ENCODE results near the gene MEIOSIN. TPM values are rescaled to one million over a fixed set of nuclear protein-coding genes. Genes with fewer than 3 reads are reported as not detected.

The MEIOSIN gene
- total RNA-seq, 2 experiments from 2014 or later = not detected

- Mint-ChIP-seq H3K4me3 (no peak overlapping the region), H3K27me3 (no peaks in the 10 kb centered on the region), H3K36me3 (ENCODE audit: low read depth) (peaks cover 17% of the 10 kb centered on the region), H3K9me3 (ENCODE audit: low read depth) (no peaks in the 10 kb centered on the region), H3K4me1 (peaks cover 17% of the 10 kb centered on the region), H3K27ac (no peak overlapping the region)
- POLR2A ChIA-PET = interaction anchor here (0.6 kb wide), 1 partner anchor 108 kb away, joined by 3 read pairs; no protein-coding TSS in a partner anchor
- DNase-seq = no peak
- CTCF ChIA-PET = interaction anchor here (0.6 to 1.6 kb wide), 7 partner anchors 18 to 1040 kb away, joined by 3 to 7 read pairs (median 3); partner anchors contain the start of genes FBXO46, QPCTL and SNRPD2
- no peak for ATAC-seq
- intact Hi-C loops (cut with DNase I, micrococcal nuclease) = no loop called here
These were observed 22.7 kb upstream of the MEIOSIN start for GRCh38 chr19:45710356-45711130.

DNA sequence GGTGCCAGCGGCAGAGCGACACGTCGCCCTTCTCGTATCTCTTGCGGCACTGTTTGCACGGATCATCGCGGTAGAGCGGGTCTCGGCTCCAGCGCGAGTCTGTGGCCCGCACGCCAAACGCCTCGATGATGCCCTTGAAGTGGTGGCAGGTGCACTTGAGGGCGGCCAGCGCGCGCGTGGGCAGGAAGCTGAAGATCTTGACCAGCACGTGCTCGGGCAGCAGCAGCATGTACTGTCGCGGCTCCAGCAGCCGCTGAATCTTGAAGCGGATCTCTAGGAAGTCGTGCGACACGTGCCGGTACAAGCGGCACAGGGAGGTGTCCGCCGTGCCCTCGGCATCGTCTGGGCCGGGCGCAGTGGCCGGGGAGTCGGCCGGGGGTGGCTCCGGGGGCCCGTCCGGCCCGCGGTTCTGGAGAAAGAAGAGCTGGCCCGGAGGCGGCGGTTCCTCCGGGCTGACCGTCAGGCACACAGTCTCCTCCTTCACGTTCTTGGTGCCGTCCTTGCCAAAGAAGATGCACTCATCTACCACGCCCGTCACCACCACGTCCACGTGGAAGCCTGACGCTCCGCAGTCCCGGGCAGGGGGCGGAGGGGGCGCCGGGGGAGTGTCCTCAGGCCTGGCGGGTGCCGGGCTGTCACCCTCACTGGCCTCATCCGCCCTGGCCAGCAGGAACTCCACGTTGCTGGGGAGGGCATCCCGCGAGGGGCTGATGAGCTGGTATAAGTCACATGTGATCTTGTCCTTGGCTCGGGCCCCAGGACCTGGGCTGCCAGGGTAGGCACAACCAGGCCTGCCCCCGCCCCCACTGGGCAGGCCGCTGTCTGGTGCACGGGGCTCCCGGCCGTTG, 21.2 kb upstream of the MEIOSIN start:
- no peak for DNase-seq
- Mint-ChIP-seq H3K36me3 (ENCODE audit: low read depth) (peaks cover 18% of the 10 kb centered on the region), H3K4me1 (peaks cover 27% of the 10 kb centered on the region), H3K27me3 (no peaks in the 10 kb centered on the region), H3K4me3 (no peak overlapping the region), H3K9me3 (ENCODE audit: low read depth) (no peaks in the 10 kb centered on the region), H3K27ac (no peak overlapping the region)
- no peak for ATAC-seq
- ChIA-PET POLR2A (interaction anchor here (0.6 kb wide), 1 partner anchor 11 kb away, joined by 4 read pairs; no protein-coding TSS in a partner anchor), CTCF (no interaction called here)
- intact Hi-C loops (cut with DNase I, micrococcal nuclease) = loop anchor here in 1 of 2 experiments (2.0 kb wide), 1 partner anchor 13 kb away; no protein-coding TSS in a partner anchor

GRCh38 chr19:45712699-45713067, 20.6 kb upstream of the MEIOSIN start:
- Mint-ChIP-seq H3K27ac (no peak overlapping the region), H3K27me3 (no peaks in the 10 kb centered on the region), H3K36me3 (ENCODE audit: low read depth) (peaks cover 18% of the 10 kb centered on the region), H3K4me3 (no peak overlapping the region), H3K9me3 (ENCODE audit: low read depth) (no peaks in the 10 kb centered on the region), H3K4me1 (peaks cover 31% of the 10 kb centered on the region)
- ATAC-seq (no peak), DNase-seq (no peak)
- ChIA-PET CTCF (no interaction called here), POLR2A (interaction anchor here (0.6 kb wide), 1 partner anchor 11 kb away, joined by 4 read pairs; no protein-coding TSS in a partner anchor)
- intact Hi-C loops (cut with DNase I, micrococcal nuclease) = loop anchor here in 1 of 2 experiments (2.0 kb wide), 1 partner anchor 14 kb away; no protein-coding TSS in a partner anchor

DNA sequence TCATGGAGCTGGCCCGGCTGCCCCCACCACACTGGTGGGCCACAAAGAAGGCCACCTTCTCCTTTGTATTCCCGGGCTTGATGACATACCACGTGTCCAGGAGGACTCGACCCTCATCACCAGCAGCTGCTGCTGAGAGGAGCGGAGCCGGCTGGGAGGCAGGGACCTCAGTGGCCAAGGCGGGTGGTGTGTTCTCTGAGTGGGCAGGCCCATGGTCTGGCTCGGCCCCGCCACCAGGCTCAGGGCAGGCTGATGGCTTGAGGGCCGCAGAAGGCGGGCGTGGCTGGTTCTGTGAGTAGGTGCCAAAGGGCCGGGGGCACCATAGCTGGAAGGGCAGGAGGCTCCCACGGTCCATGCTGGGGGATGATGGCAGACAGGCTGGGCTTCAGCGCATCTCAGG, 20.1 kb upstream of the MEIOSIN start:
- Mint-ChIP-seq H3K4me1 (peaks cover 35% of the 10 kb centered on the region), H3K36me3 (ENCODE audit: low read depth) (peaks cover 21% of the 10 kb centered on the region), H3K9me3 (ENCODE audit: low read depth) (no peaks in the 10 kb centered on the region), H3K4me3 (no peak overlapping the region), H3K27me3 (no peaks in the 10 kb centered on the region), H3K27ac (no peak overlapping the region)
- ChIA-PET POLR2A (interaction anchor here (0.6 to 2.2 kb wide), 3 partner anchors 10 to 49 kb away, joined by 3 to 6 read pairs (median 4); partner anchors contain the start of genes QPCTL and SNRPD2), CTCF (interaction anchor here (1.0 to 5.3 kb wide), 2 partner anchors 21 to 36 kb away, joined by 3 to 75 read pairs; partner anchors contain the start of genes QPCTL and SNRPD2)
- ATAC-seq (no peak), DNase-seq (no peak)
- intact Hi-C loops (cut with DNase I, micrococcal nuclease) = loop anchor here in 1 of 2 experiments (2.0 kb wide), 1 partner anchor 14 kb away; no protein-coding TSS in a partner anchor

GRCh38 chr19:45715139-45715538, 18.1 kb upstream of the MEIOSIN start:
- POLR2A ChIA-PET = interaction anchor here (1.1 to 2.2 kb wide), 2 partner anchors 15 to 23 kb away, joined by 5 to 6 read pairs; partner anchors contain the start of genes QPCTL and SNRPD2
- H3K27ac Mint-ChIP-seq = peak overlapping the region; percentile 9
- H3K36me3 Mint-ChIP-seq (ENCODE audit: low read depth) = peaks cover 29% of the 10 kb centered on the region
- peaks cover 41% of the 10 kb centered on the region for H3K4me1 Mint-ChIP-seq
- DNase-seq (no peak), ATAC-seq (no peak)
- CTCF ChIA-PET = interaction anchor here (0.7 to 5.3 kb wide), 5 partner anchors 20 to 191 kb away, joined by 3 to 75 read pairs (median 3); partner anchors contain the start of genes QPCTL and SNRPD2
- intact Hi-C loops (cut with DNase I, micrococcal nuclease) = loop anchor here (5.0 kb wide), 3 partner anchors 52 to 887 kb away; partner anchors contain the start of genes BLOC1S3 (in 1 of the 2), CALM3 (in 1 of the 2), SIX5 (in 1 of the 2) and TRAPPC6A (in 1 of the 2)
- H3K27me3 Mint-ChIP-seq = no peaks in the 10 kb centered on the region
- no peaks in the 10 kb centered on the region for H3K9me3 Mint-ChIP-seq (ENCODE audit: low read depth)
- H3K4me3 Mint-ChIP-seq = no peak overlapping the region

DNA sequence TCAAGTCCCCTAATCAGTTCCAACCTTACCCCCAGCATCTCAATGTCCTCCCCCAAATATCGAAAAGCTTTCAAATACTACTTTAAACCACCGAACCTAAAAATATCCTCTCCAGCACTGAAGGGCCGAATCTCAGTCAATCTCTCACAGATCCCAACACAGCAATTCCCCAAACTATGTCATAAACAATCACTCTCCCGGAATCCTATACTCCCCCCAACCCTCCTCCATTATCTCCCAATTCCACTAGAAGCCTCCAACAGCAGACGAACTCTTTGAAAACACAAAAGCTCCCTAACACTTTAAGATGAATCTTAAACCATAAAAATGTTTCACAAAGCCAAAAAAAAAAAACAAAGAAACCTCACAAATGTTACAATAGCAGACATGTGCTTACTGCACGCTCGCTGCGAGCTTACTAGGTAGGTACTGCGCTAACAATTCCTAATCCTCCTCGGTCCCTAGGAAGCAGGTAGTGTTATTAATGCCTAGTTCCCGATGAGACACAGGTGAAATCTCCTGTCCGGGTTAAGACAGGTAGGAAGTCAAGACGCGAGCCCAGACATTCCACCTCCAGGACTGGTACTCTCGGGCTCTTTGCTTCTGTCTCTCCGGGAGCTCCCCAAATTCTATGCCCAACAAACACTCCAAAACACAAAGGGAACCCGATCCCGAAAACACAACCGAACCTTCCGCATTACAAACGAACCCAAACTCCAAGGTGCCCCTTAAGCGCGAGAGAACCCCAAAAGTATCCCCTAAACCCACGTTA, 16.7 kb upstream of the MEIOSIN start:
- DNase-seq = peak; percentile 29
- CTCF ChIA-PET = interaction anchor here (0.5 to 5.3 kb wide), 14 partner anchors 9 to 231 kb away, joined by 3 to 75 read pairs (median 4); partner anchors contain the start of genes FBXO46, FOXA3, QPCTL and SIX5
- no peaks in the 10 kb centered on the region for H3K27me3 Mint-ChIP-seq
- H3K36me3 Mint-ChIP-seq (ENCODE audit: low read depth) = peaks cover 26% of the 10 kb centered on the region
- H3K4me1 Mint-ChIP-seq = peaks cover 36% of the 10 kb centered on the region
- intact Hi-C loops (cut with DNase I, micrococcal nuclease) = loop anchor here (1.0 to 5.0 kb wide), 18 partner anchors 14 to 886 kb away; partner anchors contain the start of genes FBXO46 (in 2 of the 2), OPA3 (in 2 of the 2), QPCTL (in 2 of the 2) and BLOC1S3 (in 1 of the 2)
- H3K9me3 Mint-ChIP-seq (ENCODE audit: low read depth) = no peaks in the 10 kb centered on the region
- no peak for ATAC-seq
- H3K27ac Mint-ChIP-seq = peak overlapping the region; percentile 94
- H3K4me3 Mint-ChIP-seq = peak overlapping the region; percentile 93
- POLR2A ChIA-PET = interaction anchor here (0.6 to 2.6 kb wide), 11 partner anchors 9 to 826 kb away, joined by 3 to 25 read pairs (median 4); partner anchors contain the start of genes FBXO46, QPCTL, SNRPD2 and TOMM40

DNA sequence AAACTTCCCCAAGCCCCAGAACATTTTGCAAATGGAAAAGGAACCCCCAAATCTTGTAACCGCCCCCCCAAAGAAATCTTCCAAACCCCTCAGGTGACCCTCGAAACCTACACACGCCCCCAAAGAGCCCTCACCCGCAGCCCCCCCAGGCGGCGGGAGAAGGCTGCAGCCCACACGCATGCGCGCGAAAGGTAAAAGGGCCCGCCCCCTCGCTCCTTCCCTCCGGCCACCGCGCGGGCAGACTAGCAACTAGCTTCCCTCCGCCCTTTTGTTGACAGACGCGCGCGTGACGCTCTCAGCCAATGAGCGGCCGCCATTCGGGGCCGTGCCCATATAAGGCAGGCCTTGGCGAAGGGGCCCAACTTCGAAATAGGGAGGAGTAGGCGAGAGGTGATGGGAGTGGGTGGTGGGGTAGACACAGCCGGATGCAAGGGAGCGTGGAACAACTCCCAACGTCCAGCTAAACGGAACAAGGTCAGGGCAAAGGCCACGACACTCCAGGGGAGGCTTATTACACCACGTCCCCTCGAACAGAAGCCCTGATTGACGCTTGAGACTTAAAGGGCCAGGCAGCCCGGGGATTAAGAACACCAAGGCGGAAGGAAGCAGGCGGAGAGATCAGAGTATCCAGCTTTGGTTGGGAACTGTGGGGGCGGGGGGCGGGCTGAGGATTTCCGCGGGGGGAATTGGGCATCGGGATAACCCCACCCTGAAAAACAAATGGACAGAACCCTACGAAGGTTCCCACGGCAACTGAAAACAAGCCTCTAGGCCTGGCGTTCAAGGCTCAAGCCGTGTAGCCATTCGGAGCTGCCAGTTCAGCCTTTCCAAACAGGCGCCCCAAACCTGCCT, 15.9 kb upstream of the MEIOSIN start:
- DNase-seq (peak; percentile 99), ATAC-seq (peak; percentile 97)
- no peaks in the 10 kb centered on the region for H3K9me3 Mint-ChIP-seq (ENCODE audit: low read depth)
- H3K4me1 Mint-ChIP-seq = peaks cover 40% of the 10 kb centered on the region
- H3K4me3 Mint-ChIP-seq = peak overlapping the region; percentile 93
- ChIA-PET POLR2A (interaction anchor here (0.5 to 2.6 kb wide), 14 partner anchors 10 to 827 kb away, joined by 3 to 25 read pairs (median 4); partner anchors contain the start of genes FBXO46, QPCTL, SNRPD2 and TOMM40), CTCF (interaction anchor here (0.6 to 5.3 kb wide), 13 partner anchors 12 to 232 kb away, joined by 3 to 75 read pairs (median 4); partner anchors contain the start of genes FBXO46, QPCTL, SIX5 and SNRPD2)
- intact Hi-C loops (cut with DNase I, micrococcal nuclease) = loop anchor here (1.0 to 5.0 kb wide), 18 partner anchors 13 to 885 kb away; partner anchors contain the start of genes FBXO46 (in 2 of the 2), OPA3 (in 2 of the 2), QPCTL (in 2 of the 2) and BLOC1S3 (in 1 of the 2)
- no peaks in the 10 kb centered on the region for H3K27me3 Mint-ChIP-seq
- peak overlapping the region; percentile 94 for H3K27ac Mint-ChIP-seq
- H3K36me3 Mint-ChIP-seq (ENCODE audit: low read depth) = peaks cover 31% of the 10 kb centered on the region

GRCh38 chr19:45717983-45718650, 15.1 kb upstream of the MEIOSIN start:
- Mint-ChIP-seq H3K27ac (peak overlapping the region; percentile 94), H3K36me3 (ENCODE audit: low read depth) (peaks cover 31% of the 10 kb centered on the region), H3K4me3 (peak overlapping the region; percentile 93), H3K4me1 (peaks cover 44% of the 10 kb centered on the region), H3K9me3 (ENCODE audit: low read depth) (no peaks in the 10 kb centered on the region), H3K27me3 (no peaks in the 10 kb centered on the region)
- ChIA-PET CTCF (interaction anchor here (0.7 to 5.3 kb wide), 5 partner anchors 12 to 191 kb away, joined by 3 to 75 read pairs (median 9); partner anchors contain the start of genes FBXO46, QPCTL, SIX5 and SNRPD2), POLR2A (interaction anchor here (0.5 to 2.6 kb wide), 5 partner anchors 12 to 72 kb away, joined by 4 to 25 read pairs (median 6); partner anchors contain the start of genes FBXO46, QPCTL and SNRPD2)
- no peak for ATAC-seq
- DNase-seq = no peak
- intact Hi-C loops (cut with DNase I, micrococcal nuclease) = loop anchor here (1.0 to 5.0 kb wide), 18 partner anchors 12 to 884 kb away; partner anchors contain the start of genes FBXO46 (in 2 of the 2), OPA3 (in 2 of the 2), QPCTL (in 2 of the 2) and BLOC1S3 (in 1 of the 2)
